Lung (tissue), 12 donors: ENCODE results near the gene LAMA3. TPM values are rescaled to one million over a fixed set of nuclear protein-coding genes. Genes with fewer than 3 reads are reported as not detected.

ENCODE experiments used
- ATAC-seq: fragments of 200-7000 bp; cut with Tn5 transposase; one replicate; pipeline ENCODE4 v1.9.1; 2020; ENCODE audit warnings: moderate number of reproducible peaks; ENCODE audit not compliant: insufficient read depth, low FRiP score
- DNase-seq, 3 donors: peaks; one replicate each; pipeline ENCODE4 v3.0.0-alpha.2; 2013 to 2017
- H3K27ac ChIP-seq, 2 donors: one replicate each; pipeline ENCODE4 v1.5.1; 2013; ENCODE audit warnings: mild to moderate bottlenecking in 2 of 2, moderate library complexity in 2 of 2, control low read depth in 1 of 2, inconsistent platforms in 1 of 2, low read depth in 1 of 2, low read length in 1 of 2
- H3K27me3 ChIP-seq, 3 donors: one replicate each; pipeline ENCODE4 v1.5.1; 2013; ENCODE audit warnings: low read length in 2 of 3; ENCODE audit not compliant: control insufficient read depth in 3 of 3, insufficient read depth in 3 of 3
- H3K36me3 ChIP-seq, 4 donors: one replicate each; pipeline ENCODE4 v1.5.1; 2013; ENCODE audit warnings: low read length in 4 of 4, mild to moderate bottlenecking in 1 of 4, moderate library complexity in 1 of 4; ENCODE audit not compliant: control insufficient read depth in 4 of 4, insufficient read depth in 4 of 4
- H3K4me1 ChIP-seq, 5 donors: one replicate each; pipeline ENCODE4 v1.5.1; 2013; ENCODE audit warnings: low read length in 5 of 5, mild to moderate bottlenecking in 2 of 5, moderate library complexity in 1 of 5; ENCODE audit not compliant: control insufficient read depth in 5 of 5, insufficient read depth in 5 of 5
- H3K4me3 ChIP-seq: one replicate; pipeline ENCODE4 v1.5.1; 2013; ENCODE audit warnings: mild to moderate bottlenecking, control low read depth, moderate library complexity
- H3K9ac ChIP-seq, 2 donors: one replicate each; pipeline ENCODE4 v1.5.1; 2013; ENCODE audit warnings: low read length in 2 of 2, control low read depth in 1 of 2; ENCODE audit not compliant: insufficient read depth in 1 of 2
- H3K9me3 ChIP-seq, 4 donors: one replicate each; pipeline ENCODE4 v1.5.1; 2013; ENCODE audit warnings: low read length in 3 of 4, mild to moderate bottlenecking in 1 of 4, moderate library complexity in 1 of 4; ENCODE audit not compliant: control insufficient read depth in 4 of 4, insufficient read depth in 3 of 4
- WGBS, 2 donors: extraction: QIAGEN DNeasy Blood & Tissue Kit; methylation state at CpG; one replicate each; pipeline ENCODE4 v1.1.7; 2013; 5-methylcytosine and 5-hydroxymethylcytosine counted together
- polyA plus RNA-seq, 2 donors: library from polyadenylated mRNA; stranded (reverse); fragments of 200-250 nt; gene quantifications; one replicate each; pipeline ENCODE4 v1.2.1, GENCODE V29; 2013
- total RNA-seq, 2 donors: library from RNA; depleted of rRNA in 1 of 2; stranded (reverse); fragments of >200 nt in 1 of 2; gene quantifications; one replicate each; pipeline ENCODE4 v1.2.1, GENCODE V29; 2014 to 2021
- TF ChIP-seq, protein P1 (sequence below): IDR thresholded peaks from 2 replicates; pipeline ENCODE4 v1.5.1; 2012; ENCODE audit warnings: mild to moderate bottlenecking; ENCODE audit errors: control extremely low read depth, extremely low read depth
- donor health status: control.
- donor health status: control.
- donor health status: Bipolar disorder and iron deficiency.
- donor health status: healthy.
- donor health status: DM: yes; HTN: yes; CAD: no.

The LAMA3 gene
- total and polyA plus RNA-seq, 4 donors, result 14.1 to 110 (median 51.9) TPM

DNA sequence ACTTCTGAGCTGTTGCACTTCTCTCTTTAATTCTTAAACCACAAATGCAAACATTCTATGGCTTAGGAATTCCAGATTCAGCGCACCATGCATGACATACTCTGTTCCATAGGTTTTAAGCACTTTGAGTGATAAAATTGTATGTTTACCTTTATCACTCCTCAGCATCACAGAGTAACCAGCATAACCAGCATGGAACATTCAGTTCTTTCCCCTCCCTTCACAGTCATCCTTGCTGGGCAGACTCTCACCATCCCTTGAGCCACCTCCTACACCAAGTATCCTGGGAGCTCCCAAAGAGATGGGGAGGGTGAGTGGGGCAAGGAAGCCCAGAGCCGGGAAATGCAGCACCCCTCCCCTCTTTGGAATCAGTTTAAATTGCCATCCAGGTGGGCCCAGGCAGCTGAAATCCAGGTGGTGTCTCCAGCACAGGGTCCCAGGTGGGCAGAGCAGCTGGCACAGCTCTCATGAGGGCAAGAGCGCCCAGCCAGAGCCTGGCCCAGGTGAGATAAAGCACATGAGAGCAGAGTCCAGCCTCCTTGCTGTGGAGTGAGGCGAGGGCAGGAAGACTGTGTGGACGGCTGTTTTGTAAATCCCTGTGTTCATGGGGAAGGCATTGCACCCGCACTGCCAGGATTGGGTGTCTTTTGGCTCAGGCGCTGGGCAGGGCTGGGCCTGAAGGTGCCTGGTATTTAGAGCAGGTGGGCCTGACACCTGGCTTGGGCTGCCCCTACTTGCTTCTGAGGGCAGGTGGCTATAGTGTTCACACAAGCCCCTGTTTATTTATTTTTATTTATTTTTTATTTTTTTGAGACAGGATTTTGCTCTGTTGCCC lies 36.8 kb downstream of the LAMA3 start:
- H3K9me3 ChIP-seq, result no peaks in the 10 kb centered on the region
- H3K27me3 ChIP-seq, result no peaks in the 10 kb centered on the region
- H3K4me1 ChIP-seq, result peaks cover 0 to 7% (median 0%) of the 10 kb centered on the region in 5 donors
- 87 to 90% methylated on average over 7 of the region's 7 CpGs for WGBS, 2 donors
- no peak overlapping the region for H3K27ac ChIP-seq
- DNase-seq (no peak), ATAC-seq (no peak)
- no peak overlapping the region for H3K4me3 ChIP-seq
- H3K36me3 ChIP-seq, result no peaks in the 10 kb centered on the region
- H3K9ac ChIP-seq, result no peak overlapping the region
- TF ChIP-seq, protein P1, sequence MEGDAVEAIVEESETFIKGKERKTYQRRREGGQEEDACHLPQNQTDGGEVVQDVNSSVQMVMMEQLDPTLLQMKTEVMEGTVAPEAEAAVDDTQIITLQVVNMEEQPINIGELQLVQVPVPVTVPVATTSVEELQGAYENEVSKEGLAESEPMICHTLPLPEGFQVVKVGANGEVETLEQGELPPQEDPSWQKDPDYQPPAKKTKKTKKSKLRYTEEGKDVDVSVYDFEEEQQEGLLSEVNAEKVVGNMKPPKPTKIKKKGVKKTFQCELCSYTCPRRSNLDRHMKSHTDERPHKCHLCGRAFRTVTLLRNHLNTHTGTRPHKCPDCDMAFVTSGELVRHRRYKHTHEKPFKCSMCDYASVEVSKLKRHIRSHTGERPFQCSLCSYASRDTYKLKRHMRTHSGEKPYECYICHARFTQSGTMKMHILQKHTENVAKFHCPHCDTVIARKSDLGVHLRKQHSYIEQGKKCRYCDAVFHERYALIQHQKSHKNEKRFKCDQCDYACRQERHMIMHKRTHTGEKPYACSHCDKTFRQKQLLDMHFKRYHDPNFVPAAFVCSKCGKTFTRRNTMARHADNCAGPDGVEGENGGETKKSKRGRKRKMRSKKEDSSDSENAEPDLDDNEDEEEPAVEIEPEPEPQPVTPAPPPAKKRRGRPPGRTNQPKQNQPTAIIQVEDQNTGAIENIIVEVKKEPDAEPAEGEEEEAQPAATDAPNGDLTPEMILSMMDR, result no peak

DNA sequence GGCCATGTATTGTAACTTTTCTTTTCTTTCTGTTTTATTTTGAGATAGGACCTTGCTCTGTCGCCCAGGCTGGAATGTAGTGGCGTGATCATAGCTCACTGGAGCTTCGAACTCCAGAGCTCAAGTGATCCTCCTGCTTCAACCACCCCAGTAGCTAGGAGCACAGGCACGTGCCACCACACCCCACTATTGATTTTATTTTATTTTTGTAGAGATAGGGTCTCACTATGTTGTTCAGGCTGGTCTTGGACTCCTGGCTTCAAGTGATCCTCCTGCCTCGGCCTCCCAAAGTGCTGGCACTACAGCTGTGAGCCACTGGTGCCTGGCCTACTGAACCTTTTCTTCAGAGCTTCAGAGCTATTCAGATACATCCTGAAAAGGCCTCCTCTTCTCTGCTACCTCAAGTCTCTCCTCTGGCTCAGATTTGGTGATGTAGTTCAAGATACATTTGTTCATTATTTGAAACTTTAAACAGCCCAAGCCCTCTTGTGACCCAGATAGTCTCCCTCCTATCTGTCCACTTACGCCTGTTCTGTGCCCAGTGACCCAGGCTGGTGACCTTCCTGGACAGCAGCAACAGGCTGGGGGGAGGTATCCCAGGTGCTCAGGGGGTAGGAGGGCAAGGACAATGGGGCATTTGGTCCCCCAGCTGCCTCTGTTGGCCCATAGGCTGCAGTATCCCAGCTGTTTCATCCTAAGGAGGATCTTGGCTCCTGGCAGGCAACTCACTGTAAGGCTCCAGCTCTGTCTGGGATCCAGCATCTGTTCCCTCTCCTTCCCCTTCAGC lies 38.6 kb downstream of the LAMA3 start:
- Histone ChIP-seq H3K27me3 (no peaks in the 10 kb centered on the region), H3K36me3 (no peaks in the 10 kb centered on the region), H3K4me1 (peaks cover 0 to 7% (median 0%) of the 10 kb centered on the region in 5 donors), H3K9me3 (no peaks in the 10 kb centered on the region), H3K4me3 (no peak overlapping the region), H3K27ac (no peak overlapping the region), H3K9ac (no peak overlapping the region)
- ATAC-seq, result no peak
- TF ChIP-seq, protein P1, result no peak
- WGBS, 2 donors, result 91 to 94% methylated on average over 6 of the region's 6 CpGs
- no peak for DNase-seq

- H3K27me3 ChIP-seq, result no peaks in the 10 kb centered on the region
- no peak for ATAC-seq
- DNase-seq, result no peak
- H3K4me3 ChIP-seq, result no peak overlapping the region
- TF ChIP-seq, protein P1, result no peak
- H3K9me3 ChIP-seq, result no peaks in the 10 kb centered on the region
- no peaks in the 10 kb centered on the region for H3K36me3 ChIP-seq
- H3K27ac ChIP-seq, result no peak overlapping the region
- WGBS, 2 donors, result 88 to 91% methylated on average over 2 of the region's 2 CpGs
- peaks cover 0 to 7% (median 3%) of the 10 kb centered on the region in 5 donors for H3K4me1 ChIP-seq
- H3K9ac ChIP-seq, result no peak overlapping the region
These were observed 41.6 kb downstream of the LAMA3 start for GRCh38 chr18:23730857-23731256.
